HEK293T (cell line): ENCODE data around the gene CLN6.

ENCODE experiments used
- CTCF ChIA-PET: fragments of 350-600 bp; formaldehyde crosslinking; extraction: SDS; loops from one replicate; lab custom pipeline; 2021; ENCODE audit warnings: antibody characterized with exemption, inconsistent platforms; lab: Yijun Ruan, JAX
- POLR2A ChIA-PET: fragments of 350-600 bp; formaldehyde crosslinking; extraction: SDS; loops from one replicate; lab custom pipeline; 2020; ENCODE audit warnings: antibody characterized with exemption, inconsistent platforms; lab: Yijun Ruan, JAX
- DNase-seq: peaks from one replicate; pipeline ENCODE4 v3.0.0; 2012; ENCODE audit warnings: mixed read lengths; ENCODE audit errors: extremely low spot score
- ARNT ChIP-seq: fragments of 450-650 bp; IDR thresholded peaks from 2 replicates; pipeline ENCODE4 v1.6.1; 2017; ENCODE audit warnings: mild to moderate bottlenecking
- BHLHE40 ChIP-seq: fragments of 450-650 bp; IDR thresholded peaks from 2 replicates; pipeline ENCODE4 v1.6.1; 2016; ENCODE audit warnings: mild to moderate bottlenecking, moderate library complexity, borderline replicate concordance
- CTBP1 ChIP-seq: fragments of 450-650 bp; IDR thresholded peaks from 2 replicates; pipeline ENCODE4 v1.6.1; 2016; ENCODE audit warnings: borderline replicate concordance
- ELF4 ChIP-seq: fragments of 450-650 bp; IDR thresholded peaks from 2 replicates; pipeline ENCODE4 v1.6.1; 2017; ENCODE audit warnings: antibody characterized with exemption
- FOXA1 ChIP-seq: fragments of 450-650 bp; IDR thresholded peaks from 2 replicates; pipeline ENCODE4 v1.6.1; 2016; ENCODE audit warnings: mild to moderate bottlenecking
- FOXK2 ChIP-seq: fragments of 450-650 bp; IDR thresholded peaks from 2 replicates; pipeline ENCODE4 v1.6.1; 2016; ENCODE audit warnings: mild to moderate bottlenecking
- FOXM1 ChIP-seq: fragments of 450-650 bp; IDR thresholded peaks from 2 replicates; pipeline ENCODE4 v1.6.1; 2017; ENCODE audit warnings: mild to moderate bottlenecking, borderline replicate concordance
- HDGF ChIP-seq: fragments of 450-650 bp; IDR thresholded peaks from 2 replicates; pipeline ENCODE4 v1.6.1; 2017; ENCODE audit warnings: antibody characterized with exemption, borderline replicate concordance
- L3MBTL2 ChIP-seq: fragments of 450-650 bp; conservative IDR thresholded peaks from 2 replicates; pipeline ENCODE4 v1.6.1; 2016; ENCODE audit warnings: mild to moderate bottlenecking
- LEF1 ChIP-seq: fragments of 450-650 bp; IDR thresholded peaks from 2 replicates; pipeline ENCODE4 v1.6.1; 2017; ENCODE audit warnings: mild to moderate bottlenecking, borderline replicate concordance
- NFRKB ChIP-seq: fragments of 450-650 bp; IDR thresholded peaks from 2 replicates; pipeline ENCODE4 v1.6.1; 2016; ENCODE audit warnings: mild to moderate bottlenecking, moderate library complexity
- SP1 ChIP-seq: fragments of 450-650 bp; IDR thresholded peaks from 2 replicates; pipeline ENCODE4 v1.6.1; 2017
- SUZ12 ChIP-seq: fragments of 450-650 bp; IDR thresholded peaks from 2 replicates; pipeline ENCODE4 v1.6.1; 2016; ENCODE audit warnings: mild to moderate bottlenecking
- TARDBP ChIP-seq: fragments of 450-650 bp; IDR thresholded peaks from 2 replicates; pipeline ENCODE4 v1.6.1; 2016
- ZNF384 ChIP-seq: fragments of 450-650 bp; IDR thresholded peaks from 2 replicates; pipeline ENCODE4 v1.6.1; 2016
- TF ChIP-seq, protein P1 (sequence below): fragments of 450-650 bp; IDR thresholded peaks from 2 replicates; pipeline ENCODE4 v1.6.1; 2016

The CLN6 gene

DNA sequence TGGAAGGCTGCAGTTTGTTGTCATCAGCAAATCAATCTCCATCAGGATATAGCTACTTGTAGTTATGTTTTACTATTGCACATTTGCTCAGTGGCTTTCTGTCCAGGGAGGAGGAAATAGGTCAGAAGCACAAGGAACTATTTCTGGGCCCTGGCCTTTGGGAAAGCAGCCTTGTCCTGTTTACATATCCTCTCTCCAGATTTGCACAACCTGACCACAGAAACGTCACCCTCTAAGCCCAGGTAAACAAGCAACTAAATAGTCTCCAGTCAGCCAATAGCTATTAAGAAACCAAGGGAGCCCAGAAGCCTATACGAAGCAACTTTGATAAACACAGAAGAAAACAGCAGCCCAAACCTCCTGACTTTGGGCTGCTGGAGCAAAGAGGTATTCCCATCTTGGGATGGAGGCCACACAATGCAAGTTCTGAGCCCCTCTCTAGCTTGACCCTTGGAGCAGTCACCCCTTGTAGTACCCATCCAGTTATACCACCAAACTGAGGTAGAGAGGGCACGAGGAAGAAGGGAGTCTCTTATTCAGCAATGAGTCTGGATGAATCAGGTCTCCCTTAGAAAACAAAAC, 45.7 kb upstream of the CLN6 start:
- ChIA-PET CTCF (interaction anchor here (0.5 to 1.3 kb wide), 3 partner anchors 11 to 31 kb away, joined by 3 read pairs; no protein-coding TSS in a partner anchor), POLR2A (interaction anchor here (1.2 kb wide), 2 partner anchors 22 to 31 kb away, joined by 3 to 4 read pairs; no protein-coding TSS in a partner anchor)
- TF ChIP-seq, protein P1, sequence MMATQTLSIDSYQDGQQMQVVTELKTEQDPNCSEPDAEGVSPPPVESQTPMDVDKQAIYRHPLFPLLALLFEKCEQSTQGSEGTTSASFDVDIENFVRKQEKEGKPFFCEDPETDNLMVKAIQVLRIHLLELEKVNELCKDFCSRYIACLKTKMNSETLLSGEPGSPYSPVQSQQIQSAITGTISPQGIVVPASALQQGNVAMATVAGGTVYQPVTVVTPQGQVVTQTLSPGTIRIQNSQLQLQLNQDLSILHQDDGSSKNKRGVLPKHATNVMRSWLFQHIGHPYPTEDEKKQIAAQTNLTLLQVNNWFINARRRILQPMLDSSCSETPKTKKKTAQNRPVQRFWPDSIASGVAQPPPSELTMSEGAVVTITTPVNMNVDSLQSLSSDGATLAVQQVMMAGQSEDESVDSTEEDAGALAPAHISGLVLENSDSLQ: no peak
- no peak for DNase-seq

DNA sequence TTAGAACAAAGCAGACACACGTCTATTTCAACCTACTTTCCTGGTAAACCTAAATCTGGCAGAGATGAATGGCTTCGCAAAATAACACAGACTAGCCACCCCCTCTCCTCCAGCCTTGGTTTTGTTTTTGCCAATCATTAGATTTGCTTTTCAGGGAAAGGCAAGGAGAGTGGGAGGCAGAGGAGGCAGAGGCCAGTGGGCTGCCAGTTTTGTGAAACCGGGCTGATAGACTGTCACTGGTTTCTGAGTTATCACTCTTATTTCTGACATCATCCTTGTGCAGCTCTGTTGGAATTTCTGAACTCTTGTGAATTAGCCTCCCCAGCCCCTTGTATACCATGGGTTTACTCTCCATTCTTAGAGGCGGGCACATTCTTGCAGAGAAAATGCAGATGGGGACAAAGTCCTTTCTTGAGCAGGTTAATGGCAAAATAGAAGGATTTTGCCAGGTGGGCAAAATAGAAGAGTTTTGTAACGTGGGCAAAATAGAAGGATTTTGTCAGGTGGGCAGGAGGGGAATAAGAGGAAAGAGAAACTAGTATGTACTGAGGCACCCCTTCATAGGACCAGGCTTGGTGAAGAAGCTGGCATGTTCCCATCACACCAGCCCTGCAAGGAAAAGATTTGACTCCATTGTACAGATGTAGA, 44.8 kb upstream of the CLN6 start:
- ChIA-PET POLR2A (interaction anchor here (1.2 kb wide), 1 partner anchor 21 kb away, joined by 4 read pairs; no protein-coding TSS in a partner anchor), CTCF (interaction anchor here (1.3 kb wide), 1 partner anchor 32 kb away, joined by 3 read pairs; no protein-coding TSS in a partner anchor)
- no peak for DNase-seq
- no peak for TF ChIP-seq TARDBP
- TF ChIP-seq ZNF384: no peak
- no peak for TF ChIP-seq LEF1
- no peak for TF ChIP-seq SUZ12
- no peak for TF ChIP-seq FOXM1
- TF ChIP-seq ARNT: no peak

DNA sequence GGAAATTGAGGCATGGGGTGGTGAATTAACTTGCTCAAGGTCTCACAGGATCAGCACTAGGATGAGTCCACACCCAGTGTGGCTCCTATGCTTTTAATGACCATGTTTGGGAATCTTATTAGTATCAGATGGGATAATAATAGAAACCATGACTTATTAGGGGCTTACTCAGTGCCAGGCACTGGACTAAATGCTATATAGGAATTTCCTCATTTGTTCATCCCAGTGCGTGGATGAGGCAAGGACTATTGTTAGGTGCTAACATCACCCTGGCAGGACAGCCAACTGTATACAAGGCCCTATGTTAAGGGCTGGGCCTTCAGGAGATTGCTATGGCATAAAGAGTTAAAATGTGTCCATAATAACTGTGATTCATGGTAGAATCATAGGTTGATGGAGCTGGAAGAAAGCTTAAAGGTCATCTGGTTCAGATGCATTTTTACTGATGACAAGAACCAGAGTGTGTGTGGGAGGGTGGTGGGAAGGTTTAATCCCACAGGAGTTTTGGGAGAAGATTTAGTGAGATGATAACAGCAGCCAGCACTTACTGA, 43.3 kb upstream of the CLN6 start:
- CTCF ChIA-PET: no interaction called here
- no peak for TF ChIP-seq ZNF384
- no peak for TF ChIP-seq HDGF
- no peak for TF ChIP-seq FOXM1
- TF ChIP-seq SP1: no peak
- no peak for TF ChIP-seq TARDBP
- no peak for TF ChIP-seq L3MBTL2
- TF ChIP-seq FOXA1: no peak
- TF ChIP-seq NFRKB: no peak
- no peak for TF ChIP-seq SUZ12
- TF ChIP-seq ELF4: no peak
- TF ChIP-seq, protein P1: no peak
- no peak for DNase-seq
- POLR2A ChIA-PET: interaction anchor here (1.8 kb wide), 1 partner anchor 42 kb away, joined by 6 read pairs; no protein-coding TSS in a partner anchor

DNA sequence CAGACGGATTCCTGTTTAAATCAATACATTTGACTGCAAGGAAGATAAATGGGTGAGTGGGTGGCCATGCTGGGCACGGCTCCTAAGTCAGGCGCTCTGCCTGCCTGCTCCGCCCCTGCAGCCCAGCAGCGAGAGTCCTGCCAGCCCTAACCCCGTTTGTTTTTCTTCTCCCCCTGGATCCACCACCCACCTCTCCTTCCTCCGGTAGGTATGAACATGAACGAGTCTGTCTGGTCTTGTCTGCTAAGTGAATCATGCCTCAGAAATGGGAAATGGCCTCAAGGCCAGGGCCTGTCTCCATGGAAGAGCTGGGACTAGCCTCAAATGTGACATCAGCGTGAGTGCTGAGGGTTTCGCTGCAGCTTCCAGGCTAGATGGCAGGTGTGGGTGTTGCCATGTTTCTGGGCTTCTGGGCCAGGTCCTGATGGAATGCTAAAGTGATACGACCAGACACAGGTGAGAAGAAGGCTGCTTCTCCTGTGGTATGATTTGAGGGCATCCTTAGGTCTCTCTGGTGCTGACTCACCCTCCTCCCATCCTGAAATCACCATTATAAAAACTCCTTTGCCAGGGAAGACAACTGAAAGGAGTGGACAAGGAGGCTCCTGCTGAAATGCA, 42.4 kb upstream of the CLN6 start:
- DNase-seq: peak; percentile 22
- ChIA-PET CTCF (interaction anchor here (0.6 to 1.9 kb wide), 3 partner anchors 9 to 278 kb away, joined by 3 to 7 read pairs (median 3); no protein-coding TSS in a partner anchor), POLR2A (interaction anchor here (0.6 to 2.0 kb wide), 3 partner anchors 9 to 41 kb away, joined by 4 to 7 read pairs (median 6); no protein-coding TSS in a partner anchor)
- no peak for TF ChIP-seq HDGF
- TF ChIP-seq ARNT: no peak

DNA sequence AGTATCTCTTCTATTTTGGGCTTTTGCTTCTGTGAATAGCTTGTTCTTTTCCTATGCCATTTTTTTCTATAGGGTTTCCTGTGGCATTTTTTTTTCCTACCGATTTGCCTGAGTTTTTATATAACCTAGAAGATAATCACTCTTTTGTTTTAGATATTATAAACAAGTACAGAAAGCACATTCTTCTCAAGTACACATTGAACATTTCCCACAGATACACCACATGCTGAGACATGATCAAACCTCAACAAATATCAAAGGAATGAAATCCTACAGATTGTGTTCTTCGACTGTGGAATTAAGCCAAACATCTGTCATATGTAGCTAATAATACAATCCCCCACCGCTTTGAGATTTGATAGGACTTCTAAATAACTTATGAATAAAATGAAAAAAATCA, 38.9 kb upstream of the CLN6 start:
- ChIA-PET POLR2A (no interaction called here), CTCF (interaction anchor here (0.6 to 1.2 kb wide), 2 partner anchors 15 to 60 kb away, joined by 3 to 4 read pairs; no protein-coding TSS in a partner anchor)
- no peak for DNase-seq
- TF ChIP-seq CTBP1: no peak
- TF ChIP-seq ZNF384: no peak
- no peak for TF ChIP-seq LEF1
- no peak for TF ChIP-seq ARNT

DNA sequence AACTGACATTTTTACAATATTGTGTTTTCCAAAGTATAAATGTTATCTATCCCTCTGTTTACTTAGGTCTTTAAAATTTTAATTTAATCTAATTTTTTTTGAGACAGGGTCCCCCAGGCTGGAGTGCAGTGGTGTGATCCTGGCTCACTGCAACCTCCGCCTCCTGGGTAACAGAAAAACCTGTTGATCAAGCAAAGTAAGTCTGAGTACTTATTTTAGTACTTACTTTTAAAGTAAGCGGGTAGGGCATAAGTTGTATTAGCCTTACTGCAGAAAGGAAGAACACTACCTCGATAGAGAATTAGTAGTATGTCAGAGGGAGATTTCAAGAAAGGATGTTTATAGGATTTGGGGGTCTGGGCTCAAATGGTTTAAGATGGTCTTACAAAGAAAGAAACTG, 36.1 kb upstream of the CLN6 start:
- CTCF ChIA-PET: interaction anchor here (1.1 kb wide), 1 partner anchor 12 kb away, joined by 4 read pairs; the partner anchor contains the start of gene FEM1B
- POLR2A ChIA-PET: interaction anchor here (2.3 kb wide), 1 partner anchor 12 kb away, joined by 11 read pairs; the partner anchor contains the start of gene FEM1B
- TF ChIP-seq HDGF (no peak), ARNT (no peak), ELF4 (no peak), TARDBP (no peak), FOXK2 (no peak), NFRKB (no peak), L3MBTL2 (no peak), ZNF384 (no peak), FOXM1 (no peak), SUZ12 (no peak), SP1 (no peak), LEF1 (no peak), BHLHE40 (no peak), CTBP1 (no peak), FOXA1 (no peak)
- TF ChIP-seq, protein P1: no peak
- DNase-seq: no peak
